WTC11 (cell line): ENCODE measurements around the gene IL2RG. TPM values are rescaled to one million over a fixed set of nuclear protein-coding genes. Genes with fewer than 3 reads are reported as not detected.

Source experiments
- ATAC-seq: fragments of 200-7000 bp; cut with Tn5 transposase; 2 replicates; pipeline ENCODE4 v1.10.0; 2021; ENCODE audit warnings: mild to moderate bottlenecking, moderate library complexity
- CTCF ChIA-PET: fragments of 300-600 bp; sonication (Branson Sonifier 250); formaldehyde crosslinking; loops from one replicate; lab custom pipeline; 2021; ENCODE audit warnings: antibody characterized with exemption; lab: Charles Lee
- POLR2A ChIA-PET: fragments of 350-600 bp; sonication (Branson Sonifier 250); formaldehyde crosslinking; loops from one replicate; lab custom pipeline; 2021; ENCODE audit warnings: antibody characterized with exemption; lab: Charles Lee
- DNase-seq: peaks from one replicate; pipeline ENCODE4 v3.0.0; 2021; ENCODE audit warnings: low spot score
- H3K27ac Mint-ChIP-seq: 2 replicates; pipeline ENCODE4 v1.8.0; 2021; ENCODE audit warnings: mixed read lengths
- H3K27me3 Mint-ChIP-seq: 2 replicates; pipeline ENCODE4 v1.8.0; 2021; ENCODE audit warnings: low read depth, mild to moderate bottlenecking, moderate library complexity, mixed read lengths
- H3K36me3 Mint-ChIP-seq: 2 replicates; pipeline ENCODE4 v1.8.0; 2021; ENCODE audit warnings: mixed read lengths
- H3K4me1 Mint-ChIP-seq: 2 replicates; pipeline ENCODE4 v1.8.0; 2022; ENCODE audit warnings: mixed read lengths
- H3K4me3 Mint-ChIP-seq: 2 replicates; pipeline ENCODE4 v1.8.0; 2021; ENCODE audit warnings: mild to moderate bottlenecking, moderate library complexity, mixed read lengths
- H3K9me3 Mint-ChIP-seq: 2 replicates; pipeline ENCODE4 v1.8.0; 2021; ENCODE audit warnings: mixed read lengths
- ETV6 ChIP-seq: sonication (generic); formaldehyde crosslinking; IDR thresholded peaks from 2 replicates; pipeline ENCODE4 v1.8.1; 2022; ENCODE audit warnings: mild to moderate bottlenecking, missing genetic modification reagents
- FOXK1 ChIP-seq: sonication (generic); formaldehyde crosslinking; IDR thresholded peaks from 2 replicates; pipeline ENCODE4 v1.8.0; 2022; ENCODE audit warnings: mild to moderate bottlenecking, moderate library complexity, missing genetic modification reagents
- HMGA2 ChIP-seq: fragments of 250-450 bp; sonication (Bioruptor Pico); IDR thresholded peaks from 2 replicates; pipeline ENCODE4 v1.4.0; 2021; ENCODE audit warnings: mild to moderate bottlenecking, moderate library complexity
- JAZF1 ChIP-seq: fragments of 250-450 bp; sonication (Bioruptor Pico); IDR thresholded peaks from 2 replicates; pipeline ENCODE4 v1.9.0; 2021; ENCODE audit warnings: moderate library complexity, mild to moderate bottlenecking, inconsistent platforms
- NFE2L1 ChIP-seq: sonication (generic); formaldehyde crosslinking; IDR thresholded peaks from 2 replicates; pipeline ENCODE4 v1.8.1; 2023; ENCODE audit warnings: missing genetic modification reagents
- NFYB ChIP-seq: sonication (generic); formaldehyde crosslinking; conservative IDR thresholded peaks from 2 replicates; pipeline ENCODE4 v1.8.0; 2022; ENCODE audit warnings: low read depth, missing genetic modification reagents
- NR1H2 ChIP-seq: sonication (generic); formaldehyde crosslinking; IDR thresholded peaks from 2 replicates; pipeline ENCODE4 v1.9.0; 2021; ENCODE audit warnings: mild to moderate bottlenecking, moderate library complexity, missing genetic modification reagents
- NR2C2 ChIP-seq: sonication (generic); formaldehyde crosslinking; IDR thresholded peaks from 2 replicates; pipeline ENCODE4 v1.8.0; 2022; ENCODE audit warnings: mild to moderate bottlenecking, missing genetic modification reagents
- ZNF232 ChIP-seq: sonication (generic); formaldehyde crosslinking; IDR thresholded peaks from 2 replicates; pipeline ENCODE4 v1.8.0; 2022; ENCODE audit warnings: mild to moderate bottlenecking, missing genetic modification reagents
- total RNA-seq: library from RNA; stranded (reverse); gene quantifications from 3 replicates; pipeline ENCODE4 v1.2.3, GENCODE V29; 2021
- TF ChIP-seq, protein P1 (sequence below): sonication (generic); formaldehyde crosslinking; IDR thresholded peaks from 2 replicates; pipeline ENCODE4 v1.8.1; 2023; ENCODE audit warnings: mild to moderate bottlenecking, missing genetic modification reagents, moderate library complexity
- TF ChIP-seq, protein P2 (sequence below): sonication (generic); formaldehyde crosslinking; IDR thresholded peaks from 2 replicates; pipeline ENCODE4 v1.8.1; 2023; ENCODE audit warnings: mild to moderate bottlenecking, missing genetic modification reagents, borderline replicate concordance
- TF ChIP-seq, protein P3 (sequence below): sonication (generic); formaldehyde crosslinking; IDR thresholded peaks from 2 replicates; pipeline ENCODE4 v1.8.1; 2022; ENCODE audit warnings: low read depth, missing genetic modification reagents, borderline replicate concordance
- TF ChIP-seq, protein P4 (sequence below): sonication (generic); formaldehyde crosslinking; IDR thresholded peaks from 2 replicates; pipeline ENCODE4 v1.8.1; 2022; ENCODE audit warnings: low read depth, mild to moderate bottlenecking, moderate library complexity, missing genetic modification reagents, borderline replicate concordance
- TF ChIP-seq, protein P5 (sequence below): sonication (generic); formaldehyde crosslinking; IDR thresholded peaks from 2 replicates; pipeline ENCODE4 v1.8.0; 2022; ENCODE audit warnings: mild to moderate bottlenecking, missing genetic modification reagents
- TF ChIP-seq, protein P6 (sequence below): sonication (generic); formaldehyde crosslinking; conservative IDR thresholded peaks from 2 replicates; pipeline ENCODE4 v1.8.1; 2022; ENCODE audit warnings: mild to moderate bottlenecking, missing genetic modification reagents
- TF ChIP-seq, protein P7 (sequence below): fragments of 250-450 bp; sonication (Bioruptor Pico); IDR thresholded peaks from 2 replicates; pipeline ENCODE4 v1.8.0; 2021; ENCODE audit warnings: mild to moderate bottlenecking

The IL2RG gene
- total RNA-seq, 1 experiment from 2014 or later, result 1.2 TPM

DNA sequence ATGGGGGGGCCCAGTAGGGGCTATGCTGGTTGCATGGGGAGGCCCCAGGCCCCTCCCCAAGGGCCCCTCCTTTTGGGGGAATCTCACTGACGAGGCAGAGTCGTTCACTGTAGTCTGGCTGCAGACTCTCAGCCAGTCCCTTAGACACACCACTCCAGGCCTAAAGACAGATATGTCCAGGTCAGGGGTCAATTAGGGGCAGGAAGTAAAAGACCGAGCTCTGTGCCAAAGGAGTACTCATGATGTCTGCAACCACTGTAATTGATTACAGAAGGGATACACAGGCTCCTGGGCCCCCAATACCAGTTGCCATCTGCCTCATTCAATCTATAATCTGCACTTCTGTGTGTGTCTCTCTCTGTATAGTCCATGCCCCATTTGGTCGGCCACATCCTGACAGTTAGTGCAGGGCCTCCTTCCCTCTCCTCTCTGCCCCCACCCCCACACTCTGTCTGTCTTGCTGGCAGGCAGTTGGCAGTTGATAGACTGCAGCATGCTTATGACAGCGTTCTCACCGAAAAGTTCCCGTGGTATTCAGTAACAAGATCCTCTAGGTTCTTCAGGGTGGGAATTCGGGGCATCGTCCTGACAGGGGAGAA, 3.5 kb downstream of the IL2RG start:
- TF ChIP-seq, protein P1, sequence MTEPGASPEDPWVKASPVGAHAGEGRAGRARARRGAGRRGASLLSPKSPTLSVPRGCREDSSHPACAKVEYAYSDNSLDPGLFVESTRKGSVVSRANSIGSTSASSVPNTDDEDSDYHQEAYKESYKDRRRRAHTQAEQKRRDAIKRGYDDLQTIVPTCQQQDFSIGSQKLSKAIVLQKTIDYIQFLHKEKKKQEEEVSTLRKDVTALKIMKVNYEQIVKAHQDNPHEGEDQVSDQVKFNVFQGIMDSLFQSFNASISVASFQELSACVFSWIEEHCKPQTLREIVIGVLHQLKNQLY (CRISPR knock-in tag), result no peak
- TF ChIP-seq, protein P2, sequence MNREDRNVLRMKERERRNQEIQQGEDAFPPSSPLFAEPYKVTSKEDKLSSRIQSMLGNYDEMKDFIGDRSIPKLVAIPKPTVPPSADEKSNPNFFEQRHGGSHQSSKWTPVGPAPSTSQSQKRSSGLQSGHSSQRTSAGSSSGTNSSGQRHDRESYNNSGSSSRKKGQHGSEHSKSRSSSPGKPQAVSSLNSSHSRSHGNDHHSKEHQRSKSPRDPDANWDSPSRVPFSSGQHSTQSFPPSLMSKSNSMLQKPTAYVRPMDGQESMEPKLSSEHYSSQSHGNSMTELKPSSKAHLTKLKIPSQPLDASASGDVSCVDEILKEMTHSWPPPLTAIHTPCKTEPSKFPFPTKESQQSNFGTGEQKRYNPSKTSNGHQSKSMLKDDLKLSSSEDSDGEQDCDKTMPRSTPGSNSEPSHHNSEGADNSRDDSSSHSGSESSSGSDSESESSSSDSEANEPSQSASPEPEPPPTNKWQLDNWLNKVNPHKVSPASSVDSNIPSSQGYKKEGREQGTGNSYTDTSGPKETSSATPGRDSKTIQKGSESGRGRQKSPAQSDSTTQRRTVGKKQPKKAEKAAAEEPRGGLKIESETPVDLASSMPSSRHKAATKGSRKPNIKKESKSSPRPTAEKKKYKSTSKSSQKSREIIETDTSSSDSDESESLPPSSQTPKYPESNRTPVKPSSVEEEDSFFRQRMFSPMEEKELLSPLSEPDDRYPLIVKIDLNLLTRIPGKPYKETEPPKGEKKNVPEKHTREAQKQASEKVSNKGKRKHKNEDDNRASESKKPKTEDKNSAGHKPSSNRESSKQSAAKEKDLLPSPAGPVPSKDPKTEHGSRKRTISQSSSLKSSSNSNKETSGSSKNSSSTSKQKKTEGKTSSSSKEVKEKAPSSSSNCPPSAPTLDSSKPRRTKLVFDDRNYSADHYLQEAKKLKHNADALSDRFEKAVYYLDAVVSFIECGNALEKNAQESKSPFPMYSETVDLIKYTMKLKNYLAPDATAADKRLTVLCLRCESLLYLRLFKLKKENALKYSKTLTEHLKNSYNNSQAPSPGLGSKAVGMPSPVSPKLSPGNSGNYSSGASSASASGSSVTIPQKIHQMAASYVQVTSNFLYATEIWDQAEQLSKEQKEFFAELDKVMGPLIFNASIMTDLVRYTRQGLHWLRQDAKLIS (CRISPR knock-in tag), result no peak
- TF ChIP-seq FOXK1, result no peak
- TF ChIP-seq, protein P3, sequence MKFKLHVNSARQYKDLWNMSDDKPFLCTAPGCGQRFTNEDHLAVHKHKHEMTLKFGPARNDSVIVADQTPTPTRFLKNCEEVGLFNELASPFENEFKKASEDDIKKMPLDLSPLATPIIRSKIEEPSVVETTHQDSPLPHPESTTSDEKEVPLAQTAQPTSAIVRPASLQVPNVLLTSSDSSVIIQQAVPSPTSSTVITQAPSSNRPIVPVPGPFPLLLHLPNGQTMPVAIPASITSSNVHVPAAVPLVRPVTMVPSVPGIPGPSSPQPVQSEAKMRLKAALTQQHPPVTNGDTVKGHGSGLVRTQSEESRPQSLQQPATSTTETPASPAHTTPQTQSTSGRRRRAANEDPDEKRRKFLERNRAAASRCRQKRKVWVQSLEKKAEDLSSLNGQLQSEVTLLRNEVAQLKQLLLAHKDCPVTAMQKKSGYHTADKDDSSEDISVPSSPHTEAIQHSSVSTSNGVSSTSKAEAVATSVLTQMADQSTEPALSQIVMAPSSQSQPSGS, result no peak
- no peak for TF ChIP-seq NR2C2 (CRISPR knock-in tag)
- no peak for TF ChIP-seq JAZF1 (CRISPR knock-in tag)
- no peak for TF ChIP-seq NFE2L1 (CRISPR knock-in tag)
- TF ChIP-seq, protein P4, sequence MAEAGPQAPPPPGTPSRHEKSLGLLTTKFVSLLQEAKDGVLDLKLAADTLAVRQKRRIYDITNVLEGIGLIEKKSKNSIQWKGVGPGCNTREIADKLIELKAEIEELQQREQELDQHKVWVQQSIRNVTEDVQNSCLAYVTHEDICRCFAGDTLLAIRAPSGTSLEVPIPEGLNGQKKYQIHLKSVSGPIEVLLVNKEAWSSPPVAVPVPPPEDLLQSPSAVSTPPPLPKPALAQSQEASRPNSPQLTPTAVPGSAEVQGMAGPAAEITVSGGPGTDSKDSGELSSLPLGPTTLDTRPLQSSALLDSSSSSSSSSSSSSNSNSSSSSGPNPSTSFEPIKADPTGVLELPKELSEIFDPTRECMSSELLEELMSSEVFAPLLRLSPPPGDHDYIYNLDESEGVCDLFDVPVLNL (CRISPR knock-in tag), result no peak
- TF ChIP-seq, protein P5, sequence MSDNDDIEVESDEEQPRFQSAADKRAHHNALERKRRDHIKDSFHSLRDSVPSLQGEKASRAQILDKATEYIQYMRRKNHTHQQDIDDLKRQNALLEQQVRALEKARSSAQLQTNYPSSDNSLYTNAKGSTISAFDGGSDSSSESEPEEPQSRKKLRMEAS (CRISPR knock-in tag), result no peak
- TF ChIP-seq NR1H2 (CRISPR knock-in tag), result no peak
- no peak for TF ChIP-seq ZNF232 (CRISPR knock-in tag)
- TF ChIP-seq NFYB (CRISPR knock-in tag), result no peak
- no peak for TF ChIP-seq ETV6 (CRISPR knock-in tag)
- TF ChIP-seq HMGA2 (CRISPR knock-in tag), result no peak
- TF ChIP-seq, protein P6, sequence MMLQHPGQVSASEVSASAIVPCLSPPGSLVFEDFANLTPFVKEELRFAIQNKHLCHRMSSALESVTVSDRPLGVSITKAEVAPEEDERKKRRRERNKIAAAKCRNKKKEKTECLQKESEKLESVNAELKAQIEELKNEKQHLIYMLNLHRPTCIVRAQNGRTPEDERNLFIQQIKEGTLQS (CRISPR knock-in tag), result no peak
- Mint-ChIP-seq H3K9me3 (no peaks in the 10 kb centered on the region), H3K36me3 (no peaks in the 10 kb centered on the region), H3K27ac (no peak overlapping the region), H3K4me3 (no peak overlapping the region), H3K27me3 (peaks cover 45% of the 10 kb centered on the region), H3K4me1 (peaks cover 36% of the 10 kb centered on the region)
- no peak for ATAC-seq
- POLR2A ChIA-PET, result no interaction called here
- CTCF ChIA-PET, result no interaction called here
- DNase-seq, result no peak

DNA sequence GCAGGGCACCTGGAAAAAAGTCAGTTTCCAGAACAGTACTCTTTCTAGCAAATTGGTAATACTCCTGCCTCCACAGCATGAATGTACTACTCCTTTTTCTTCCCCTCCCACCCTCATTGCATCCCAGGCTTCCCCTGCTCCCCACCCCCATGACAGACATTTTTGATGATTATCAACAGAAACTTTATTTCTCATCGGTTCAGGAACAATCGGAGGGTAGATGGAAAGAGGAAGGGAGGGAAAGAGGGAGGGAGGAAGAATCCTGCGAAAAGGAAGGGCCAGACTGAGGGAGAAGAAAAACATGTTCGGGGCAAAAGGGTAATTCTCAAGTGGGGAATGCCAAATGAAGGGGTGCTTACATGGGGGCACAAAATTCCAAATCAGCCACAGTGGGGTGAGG, 4.1 kb downstream of the IL2RG start:
- TF ChIP-seq, protein P6 (CRISPR knock-in tag), result no peak
- TF ChIP-seq NFYB (CRISPR knock-in tag), result no peak
- TF ChIP-seq, protein P7, sequence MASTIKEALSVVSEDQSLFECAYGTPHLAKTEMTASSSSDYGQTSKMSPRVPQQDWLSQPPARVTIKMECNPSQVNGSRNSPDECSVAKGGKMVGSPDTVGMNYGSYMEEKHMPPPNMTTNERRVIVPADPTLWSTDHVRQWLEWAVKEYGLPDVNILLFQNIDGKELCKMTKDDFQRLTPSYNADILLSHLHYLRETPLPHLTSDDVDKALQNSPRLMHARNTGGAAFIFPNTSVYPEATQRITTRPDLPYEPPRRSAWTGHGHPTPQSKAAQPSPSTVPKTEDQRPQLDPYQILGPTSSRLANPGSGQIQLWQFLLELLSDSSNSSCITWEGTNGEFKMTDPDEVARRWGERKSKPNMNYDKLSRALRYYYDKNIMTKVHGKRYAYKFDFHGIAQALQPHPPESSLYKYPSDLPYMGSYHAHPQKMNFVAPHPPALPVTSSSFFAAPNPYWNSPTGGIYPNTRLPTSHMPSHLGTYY (CRISPR knock-in tag), result no peak
- Mint-ChIP-seq H3K27ac (no peak overlapping the region), H3K4me3 (no peak overlapping the region), H3K9me3 (no peaks in the 10 kb centered on the region), H3K27me3 (peaks cover 39% of the 10 kb centered on the region), H3K4me1 (peaks cover 42% of the 10 kb centered on the region), H3K36me3 (no peaks in the 10 kb centered on the region)
- DNase-seq (no peak), ATAC-seq (no peak)
- ChIA-PET POLR2A (no interaction called here), CTCF (no interaction called here)
